H1 (cell line): ENCODE results near the gene CHST12. TPM values are rescaled to one million over a fixed set of nuclear protein-coding genes. Genes with fewer than 3 reads are reported as not detected.
"Not testable (repeated sequence)": the region's sequence is repeated elsewhere in the genome, so short reads cannot be mapped to it uniquely, and the experiment has no call there.

Experiments used
- CTCF ChIA-PET: fragments of 300-600 bp; sonication (Branson Sonifier 250); formaldehyde crosslinking; loops from one replicate; lab custom pipeline; 2021; ENCODE audit not compliant: partially characterized antibody; lab: Charles Lee
- POLR2A ChIA-PET: fragments of 300-600 bp; sonication (Branson Sonifier 250); formaldehyde crosslinking; loops from one replicate; lab custom pipeline; 2021; ENCODE audit warnings: inconsistent platforms; ENCODE audit not compliant: partially characterized antibody; lab: Charles Lee
- DNase-seq, 2 experiments: peaks; one replicate each; pipeline versions ENCODE4 v3.0.0 to v3.0.0-alpha.2; 2010 to 2022; ENCODE audit warnings: low spot score in 2 of 2, low read depth in 1 of 2, mixed read lengths in 1 of 2
- FAIRE-seq: peaks from 2 replicates; lab custom pipeline; 2011; peaks lifted over from hg19 to GRCh38; lab: Jason Lieb, UNC
- H2AFZ ChIP-seq: 2 replicates; pipeline ENCODE4 v1.8.1; 2012; ENCODE audit warnings: low read length, inconsistent platforms
- H2AK5ac ChIP-seq: 2 replicates; pipeline ENCODE4 v1.6.1; 2013; ENCODE audit warnings: low read depth, low read length
- H2BK120ac ChIP-seq: replicated peaks from 2 replicates; pipeline ENCODE3; 2013; ENCODE audit warnings: low read depth, low read length, inconsistent platforms
- H2BK12ac ChIP-seq: 2 replicates; pipeline ENCODE4 v1.6.1; 2013; ENCODE audit warnings: low read depth, low read length
- H2BK15ac ChIP-seq: 2 replicates; pipeline ENCODE4 v1.6.1; 2013; ENCODE audit warnings: low read length
- H2BK20ac ChIP-seq: 2 replicates; pipeline ENCODE4 v1.6.1; 2013; ENCODE audit warnings: low read length
- H2BK5ac ChIP-seq: 2 replicates; pipeline ENCODE4 v1.6.1; 2013; ENCODE audit warnings: low read depth, low read length
- H3K14ac ChIP-seq: 2 replicates; pipeline ENCODE4 v1.6.1; 2013; ENCODE audit warnings: inconsistent platforms; ENCODE audit not compliant: insufficient read length
- H3K18ac ChIP-seq: 2 replicates; pipeline ENCODE4 v1.6.1; 2013; ENCODE audit warnings: low read length; ENCODE audit errors: extremely low read depth
- H3K23ac ChIP-seq: 2 replicates; pipeline ENCODE4 v1.6.1; 2013; ENCODE audit warnings: inconsistent platforms; ENCODE audit not compliant: insufficient read length
- H3K23me2 ChIP-seq: 2 replicates; pipeline ENCODE4 v1.6.1; 2013; ENCODE audit warnings: low read depth, low read length
- H3K27ac ChIP-seq: 2 replicates; pipeline ENCODE4 v1.6.1; 2011; ENCODE audit warnings: low read depth, low read length, inconsistent platforms
- H3K27me3 ChIP-seq, 4 experiments: replicated peaks in 1 of 4; 1 replicate in 1 of 4; 2 replicates in 3 of 4; pipeline versions ENCODE4 v1.6.1 to v1.8.1; 2011 to 2013; ENCODE audit warnings: low read length in 3 of 4, mild to moderate bottlenecking in 3 of 4, inconsistent platforms in 2 of 4, mixed read lengths in 2 of 4, moderate library complexity in 1 of 4; ENCODE audit not compliant: control insufficient read depth in 3 of 4, insufficient read depth in 3 of 4; ENCODE audit errors: extremely low read depth in 1 of 4
- H3K36me3 ChIP-seq, 4 experiments: 2 replicates each; pipeline versions ENCODE4 v1.6.1 to v1.8.1; 2011 to 2013; ENCODE audit warnings: mild to moderate bottlenecking in 4 of 4, low read length in 3 of 4, moderate library complexity in 2 of 4, control low read depth in 1 of 4, inconsistent platforms in 1 of 4; ENCODE audit not compliant: insufficient read depth in 4 of 4, control insufficient read depth in 2 of 4
- H3K4ac ChIP-seq: replicated peaks from 2 replicates; pipeline ENCODE3; 2013; ENCODE audit warnings: low read length, low read depth, mixed read lengths, inconsistent platforms; ENCODE audit not compliant: insufficient read length
- H3K4me1 ChIP-seq, 4 experiments: replicated peaks in 1 of 4; 1 replicate in 1 of 4; 2 replicates in 3 of 4; pipeline versions ENCODE4 v1.6.1 to v1.8.1; 2011 to 2013; ENCODE audit warnings: low read length in 3 of 4, inconsistent platforms in 2 of 4, mixed read lengths in 1 of 4; ENCODE audit not compliant: insufficient read depth in 4 of 4, control insufficient read depth in 3 of 4
- H3K4me2 ChIP-seq, 2 experiments: 2 replicates each; pipeline versions ENCODE4 v1.6.1 to v1.8.1; 2011 to 2013; ENCODE audit warnings: low read depth in 2 of 2, low read length in 2 of 2, control low read depth in 1 of 2, inconsistent platforms in 1 of 2, mild to moderate bottlenecking in 1 of 2; ENCODE audit not compliant: insufficient read depth in 1 of 2
- H3K4me3 ChIP-seq, 4 experiments: fragments of 200-600, 300-600 bp in 1 of 4; sonication (generic), shearing (Covaris generic), sonication (Bioruptor Twin) in 1 of 4; 2 replicates each; pipeline versions ENCODE4 v1.5.1 to v1.8.1; 2011 to 2016; ENCODE audit warnings: low read length in 4 of 4, low read depth in 3 of 4, control low read depth in 2 of 4, inconsistent platforms in 2 of 4, mild to moderate bottlenecking in 2 of 4, mixed read lengths in 1 of 4, moderate library complexity in 1 of 4; ENCODE audit not compliant: insufficient read depth in 2 of 4; ENCODE audit errors: extremely low read depth in 1 of 4
- H3K56ac ChIP-seq: replicated peaks from 2 replicates; pipeline ENCODE3; 2013; ENCODE audit warnings: low read depth, mild to moderate bottlenecking, mixed read lengths, low read length, inconsistent platforms; ENCODE audit not compliant: insufficient read length
- H3K79me1 ChIP-seq: 2 replicates; pipeline ENCODE4 v1.6.1; 2013; ENCODE audit warnings: low read depth, low read length, control low read depth
- H3K79me2 ChIP-seq, 2 experiments: 2 replicates each; pipeline versions ENCODE4 v1.6.1 to v1.8.1; 2012 to 2013; ENCODE audit warnings: low read length in 2 of 2, mild to moderate bottlenecking in 2 of 2, inconsistent platforms in 1 of 2; ENCODE audit not compliant: insufficient read depth in 2 of 2, control insufficient read depth in 1 of 2
- H3K9ac ChIP-seq, 4 experiments: replicated peaks in 1 of 4; 1 replicate in 1 of 4; 2 replicates in 3 of 4; pipeline versions ENCODE4 v1.6.1 to v1.8.1; 2011 to 2013; ENCODE audit warnings: low read depth in 3 of 4, low read length in 3 of 4, control low read depth in 2 of 4, mild to moderate bottlenecking in 2 of 4, moderate library complexity in 2 of 4, inconsistent platforms in 1 of 4; ENCODE audit errors: extremely low read depth in 1 of 4
- H3K9me3 ChIP-seq, 2 experiments: 2 replicates each; pipeline versions ENCODE4 v1.6.1 to v1.8.1; 2012 to 2013; ENCODE audit warnings: mild to moderate bottlenecking in 2 of 2, moderate library complexity in 2 of 2, control low read depth in 1 of 2, inconsistent platforms in 1 of 2, low read depth in 1 of 2, low read length in 1 of 2, mixed read lengths in 1 of 2; ENCODE audit not compliant: insufficient read depth in 2 of 2
- H4K20me1 ChIP-seq, 2 experiments: replicated peaks in 1 of 2; 2 replicates each; pipeline versions ENCODE3 to v1.8.1; 2011 to 2013; ENCODE audit warnings: inconsistent platforms in 2 of 2, low read length in 2 of 2, mild to moderate bottlenecking in 1 of 2; ENCODE audit not compliant: insufficient read depth in 2 of 2, control insufficient read depth in 1 of 2
- H4K5ac ChIP-seq: 2 replicates; pipeline ENCODE4 v1.6.1; 2013; ENCODE audit warnings: low read length, low read depth, mixed read lengths, inconsistent platforms; ENCODE audit not compliant: insufficient read length
- H4K8ac ChIP-seq: 2 replicates; pipeline ENCODE4 v1.8.0; 2013; ENCODE audit warnings: mild to moderate bottlenecking, moderate library complexity, low read length, inconsistent platforms; ENCODE audit not compliant: insufficient read depth; ENCODE audit errors: extremely low read depth
- H4K91ac ChIP-seq: replicated peaks from 2 replicates; pipeline ENCODE3; 2013; ENCODE audit warnings: low read length, mixed read lengths, inconsistent platforms; ENCODE audit not compliant: insufficient read length
- WGBS, 2 experiments: shearing (Covaris generic) in 1 of 2; methylation state at CpG; one replicate each; pipeline versions ENCODE4 v1.1.6 to v1.1.7; 2013 to 2015; ENCODE audit warnings: low lambda C conversion rate in 2 of 2, mixed read lengths in 2 of 2, inconsistent platforms in 1 of 2, low coverage in 1 of 2, missing lambda C conversion rate in 1 of 2; ENCODE audit not compliant: insufficient replicate concordance in 2 of 2, insufficient coverage in 1 of 2, insufficient read length in 1 of 2; ENCODE audit errors: extremely low coverage in 1 of 2, missing lambda C conversion rate in 1 of 2; 5-methylcytosine and 5-hydroxymethylcytosine counted together
- polyA plus RNA-seq, 7 experiments: library from polyadenylated mRNA; depleted of rRNA in 3 of 7; stranded (reverse) in 5 of 7; unstranded in 2 of 7; fragments of >200 nt in 5 of 7; fragments of 200-250 nt in 2 of 7; gene quantifications; 1 replicate in 5 of 7; 2 replicates in 1 of 7; 4 replicates in 1 of 7; pipeline versions ENCODE4 v1.2.1 to v1.2.3, GENCODE V29; 2011 to 2013; ENCODE audit warnings: missing spikeins in 2 of 7, mixed read lengths in 2 of 7
- total RNA-seq: library from RNA; stranded (reverse); fragmentation: NEBNext Ultra II Directional; extraction: Animal tissue kit (Norgen Biotek cat#: 25700); gene quantifications from 2 replicates; pipeline ENCODE4 v1.2.1, GENCODE V29; 2021

Gene CHST12
- total and polyA plus RNA-seq, 2 of the 8 experiments (the other 6 are each of a cell fraction or from before 2014, with no cell fraction given): 13.4 to 24.1 TPM

- H3K4me3 ChIP-seq, H2AFZ ChIP-seq, H4K20me1 ChIP-seq, H3K79me1 ChIP-seq, H3K23me2 ChIP-seq, H4K8ac ChIP-seq, H3K27ac ChIP-seq, FAIRE-seq, DNase-seq, H3K14ac ChIP-seq, H3K9ac ChIP-seq, H3K36me3 ChIP-seq, H3K27me3 ChIP-seq, H2BK120ac ChIP-seq, H3K9me3 ChIP-seq, H4K5ac ChIP-seq, H3K23ac ChIP-seq, H3K56ac ChIP-seq, H2BK15ac ChIP-seq, H3K79me2 ChIP-seq, H3K4me2 ChIP-seq: not testable (repeated sequence)
- Histone ChIP-seq H2BK5ac (peak overlapping the region; percentile 96; the same call in 1 of the 2 replicates), H3K4ac (peak overlapping the region; percentile 65), H2BK20ac (peak overlapping the region; percentile 90; the same call in 1 of the 2 replicates), H2BK12ac (peak overlapping the region; percentile 95; the same call in 1 of the 2 replicates), H2AK5ac (peak overlapping the region; percentile 24; the same call in 1 of the 2 replicates), H3K18ac (peak overlapping the region; percentile 71), H3K4me1 (peaks cover 5 to 19% (median 13%) of the 10 kb centered on the region in 4 experiments), H4K91ac (peak overlapping the region; percentile 35)
- CTCF ChIA-PET: interaction anchor here (0.8 to 15.9 kb wide), 38 partner anchors 10 to 164 kb away, joined by 3 to 266 read pairs (median 8); no protein-coding TSS in a partner anchor
- WGBS, 2 experiments: 91% methylated on average over 6 of the region's 9 CpGs; no CpG with 5 or more reads in 1 of the 2 experiments
- POLR2A ChIA-PET: interaction anchor here (0.8 to 1.8 kb wide), 8 partner anchors 10 to 55 kb away, joined by 3 to 15 read pairs (median 4); no protein-coding TSS in a partner anchor
Observed at GRCh38 chr7:2469460-2470203, 66.2 kb downstream of the CHST12 start.
